ENCODE data around the gene CNOT9.

Gene CNOT9

GRCh38 chr2:218607436-218608115 is 38.9 kb downstream of the CNOT9 start, which contains the start of gene PLCD4:
Gene PLCD4 (plus strand): TSS chr2:218607899. CDS start chr2:218615740, 7,841 bp downstream.
- intact Hi-C loops (cut with DNase I; ENCODE audit: low total_unique reads), result no loop called here
- no peaks in the 10 kb centered on the region for H3K27me3 ChIP-seq
- no peaks in the 10 kb centered on the region for H3K36me3 ChIP-seq
- peaks cover 0 to 24% (median 17%) of the 10 kb centered on the region in 4 donors for H3K4me1 ChIP-seq
- no peaks in the 10 kb centered on the region for H3K9me3 ChIP-seq
- peak within 1 kb of the TSS; percentile 60 to 77 for H3K27ac ChIP-seq
- TF ChIP-seq CTCF (IDR thresholded peaks at IDR 0.05), result peak; percentile 19 to 21
- peak within 1 kb of the TSS; percentile 22 to 32 for H3K4me3 ChIP-seq
- peak; percentile 27 to 66 for DNase-seq

GRCh38 chr2:218615868-218616315 is 47.3 kb downstream of the CNOT9 start:
- Histone ChIP-seq H3K4me3 (no peak overlapping the region), H3K36me3 (peaks cover 0 to 4% (median 0%) of the 10 kb centered on the region in 3 donors), H3K4me1 (no peaks in the 10 kb centered on the region), H3K27ac (no peak overlapping the region), H3K9me3 (no peaks in the 10 kb centered on the region), H3K27me3 (no peaks in the 10 kb centered on the region)
- intact Hi-C loops (cut with DNase I; ENCODE audit: low total_unique reads), result no loop called here
- TF ChIP-seq CTCF (IDR thresholded peaks at IDR 0.05), result no peak
- no peak for DNase-seq

GRCh38 chr2:218618102-218618860 is 49.6 kb downstream of the CNOT9 start:
- Histone ChIP-seq H3K27ac (no peak overlapping the region), H3K9me3 (no peaks in the 10 kb centered on the region), H3K36me3 (peaks cover 0 to 4% (median 0%) of the 10 kb centered on the region in 3 donors), H3K4me3 (no peak overlapping the region), H3K27me3 (no peaks in the 10 kb centered on the region), H3K4me1 (no peaks in the 10 kb centered on the region)
- DNase-seq, result no peak
- no peak for TF ChIP-seq CTCF (IDR thresholded peaks at IDR 0.05)
- intact Hi-C loops (cut with DNase I; ENCODE audit: low total_unique reads), result no loop called here

GRCh38 chr2:218621007-218621406 is 52.4 kb downstream of the CNOT9 start:
- TF ChIP-seq CTCF (IDR thresholded peaks at IDR 0.05), result no peak
- H3K27me3 ChIP-seq, result no peaks in the 10 kb centered on the region
- no peaks in the 10 kb centered on the region for H3K9me3 ChIP-seq
- intact Hi-C loops (cut with DNase I; ENCODE audit: low total_unique reads), result no loop called here
- no peak overlapping the region for H3K4me3 ChIP-seq
- no peaks in the 10 kb centered on the region for H3K4me1 ChIP-seq
- no peaks in the 10 kb centered on the region for H3K36me3 ChIP-seq
- no peak overlapping the region for H3K27ac ChIP-seq
- DNase-seq, result no peak

GRCh38 chr2:218622606-218623365 is 54.1 kb downstream of the CNOT9 start:
- no peak for DNase-seq
- Histone ChIP-seq H3K4me1 (no peaks in the 10 kb centered on the region), H3K4me3 (no peak overlapping the region), H3K36me3 (no peaks in the 10 kb centered on the region), H3K9me3 (no peaks in the 10 kb centered on the region), H3K27ac (no peak overlapping the region), H3K27me3 (no peaks in the 10 kb centered on the region)
- intact Hi-C loops (cut with DNase I; ENCODE audit: low total_unique reads), result no loop called here
- TF ChIP-seq CTCF (IDR thresholded peaks at IDR 0.05), result no peak

Measured in tibial artery (tissue), 4 donors.